Endodermal cell (in vitro differentiated cells): Measurements from ENCODE around the gene MPPED2. TPM values are rescaled to one million over a fixed set of nuclear protein-coding genes. Genes with fewer than 3 reads are reported as not detected.
A peak's percentile ranks its signal among the peaks of the same experiment; 100 is the strongest.

Source experiments
- DNase-seq: peaks from one replicate; pipeline ENCODE4 v3.0.0-alpha.2; 2017
- H3K27ac ChIP-seq: 2 replicates; pipeline ENCODE4 v1.5.1; 2013; ENCODE audit warnings: mild to moderate bottlenecking, low read depth, low read length, moderate library complexity
- H3K27me3 ChIP-seq: 2 replicates; pipeline ENCODE4 v1.6.1; 2013; ENCODE audit warnings: mild to moderate bottlenecking, low read length, moderate library complexity; ENCODE audit not compliant: insufficient read depth, control insufficient read depth, poor library complexity, severe bottlenecking
- H3K36me3 ChIP-seq: 2 replicates; pipeline ENCODE4 v1.7.0; 2013; ENCODE audit warnings: mild to moderate bottlenecking, low read length, moderate library complexity; ENCODE audit not compliant: control insufficient read depth, insufficient read depth
- H3K4me1 ChIP-seq: one replicate; pipeline ENCODE4 v1.7.0; 2013; ENCODE audit warnings: low read length; ENCODE audit not compliant: control insufficient read depth, insufficient read depth
- H3K4me3 ChIP-seq: 2 replicates; pipeline ENCODE4 v1.5.1; 2013; ENCODE audit warnings: mild to moderate bottlenecking, low read length, moderate library complexity
- H3K9ac ChIP-seq: 2 replicates; pipeline ENCODE4 v1.6.1; 2013; ENCODE audit warnings: mild to moderate bottlenecking, low read length, moderate library complexity; ENCODE audit not compliant: poor library complexity, severe bottlenecking; ENCODE audit errors: extremely low read depth
- H3K9me3 ChIP-seq: 2 replicates; pipeline ENCODE4 v1.6.1; 2013; ENCODE audit warnings: mild to moderate bottlenecking, low read length, moderate library complexity; ENCODE audit not compliant: control insufficient read depth
- H3K27ac Mint-ChIP-seq: 2 replicates; pipeline ENCODE4 v1.8.0; 2020; ENCODE audit warnings: mixed read lengths
- H3K27me3 Mint-ChIP-seq: 2 replicates; pipeline ENCODE4 v1.8.0; 2021; ENCODE audit warnings: mild to moderate bottlenecking, mixed read lengths; ENCODE audit not compliant: insufficient read depth
- H3K36me3 Mint-ChIP-seq: 2 replicates; pipeline ENCODE4 v1.8.0; 2020; ENCODE audit warnings: low read depth, mixed read lengths
- H3K4me1 Mint-ChIP-seq: 2 replicates; pipeline ENCODE4 v1.8.0; 2020; ENCODE audit warnings: mixed read lengths
- H3K4me3 Mint-ChIP-seq: 2 replicates; pipeline ENCODE4 v1.8.0; 2020; ENCODE audit warnings: mild to moderate bottlenecking, moderate library complexity, mixed read lengths
- H3K9me3 Mint-ChIP-seq: 2 replicates; pipeline ENCODE4 v1.8.0; 2020; ENCODE audit warnings: mild to moderate bottlenecking, mixed read lengths
- WGBS, 2 experiments: methylation state at CpG; one replicate each; pipeline versions ENCODE4 v1.1.5 to v1.1.7; 2013; ENCODE audit warnings: missing lambda C conversion rate in 2 of 2, mixed read lengths in 1 of 2; ENCODE audit not compliant: insufficient coverage in 1 of 2, insufficient read length in 1 of 2; 5-methylcytosine and 5-hydroxymethylcytosine counted together
- total RNA-seq, 2 donors: library from RNA; stranded (reverse); fragmentation: NEBNext Ultra II Directional in 1 of 2; extraction: Animal tissue kit (Norgen Biotek cat#: 25700) in 1 of 2; gene quantifications; 2 replicates in 1 of 2; 3 replicates in 1 of 2; pipeline ENCODE4 v1.2.1, GENCODE V29; 2021
- TF ChIP-seq, protein P1 (sequence below): fragments of 200-600 bp; sonication (generic); conservative IDR thresholded peaks from 2 replicates; pipeline ENCODE4 v1.5.0; 2021; ENCODE audit warnings: antibody characterized with exemption, mild to moderate bottlenecking

Gene MPPED2
- total RNA-seq, 2 donors from 2014 or later = 1.5 to 16.4 TPM

DNA sequence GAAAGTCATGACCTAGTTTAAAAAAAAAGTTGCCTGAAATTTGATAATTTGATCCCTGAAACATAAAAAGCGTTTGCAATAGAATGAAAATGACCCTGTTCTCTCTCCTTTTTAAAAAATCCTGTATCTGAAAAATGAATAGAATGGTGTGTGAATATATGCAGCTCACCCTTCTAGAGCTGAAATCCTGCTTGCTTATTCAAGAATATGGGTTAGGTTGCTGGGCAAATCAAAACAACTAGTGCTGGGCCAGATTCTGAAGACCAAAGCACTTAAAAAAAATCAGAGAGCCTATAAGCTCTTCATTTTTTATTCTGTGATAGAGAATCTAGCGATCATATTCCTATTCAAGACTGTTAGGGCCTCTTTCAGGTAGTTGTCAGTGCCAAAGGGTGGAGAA, 131.6 kb downstream of the MPPED2 start:
- no peak overlapping the region for H3K9ac ChIP-seq
- H3K9me3 Mint-ChIP-seq = peaks cover 18% of the 10 kb centered on the region
- H3K4me1 Mint-ChIP-seq = peaks cover 23% of the 10 kb centered on the region
- peaks cover 16% of the 10 kb centered on the region for H3K27me3 ChIP-seq
- H3K4me3 Mint-ChIP-seq = no peak overlapping the region
- TF ChIP-seq, protein P1, sequence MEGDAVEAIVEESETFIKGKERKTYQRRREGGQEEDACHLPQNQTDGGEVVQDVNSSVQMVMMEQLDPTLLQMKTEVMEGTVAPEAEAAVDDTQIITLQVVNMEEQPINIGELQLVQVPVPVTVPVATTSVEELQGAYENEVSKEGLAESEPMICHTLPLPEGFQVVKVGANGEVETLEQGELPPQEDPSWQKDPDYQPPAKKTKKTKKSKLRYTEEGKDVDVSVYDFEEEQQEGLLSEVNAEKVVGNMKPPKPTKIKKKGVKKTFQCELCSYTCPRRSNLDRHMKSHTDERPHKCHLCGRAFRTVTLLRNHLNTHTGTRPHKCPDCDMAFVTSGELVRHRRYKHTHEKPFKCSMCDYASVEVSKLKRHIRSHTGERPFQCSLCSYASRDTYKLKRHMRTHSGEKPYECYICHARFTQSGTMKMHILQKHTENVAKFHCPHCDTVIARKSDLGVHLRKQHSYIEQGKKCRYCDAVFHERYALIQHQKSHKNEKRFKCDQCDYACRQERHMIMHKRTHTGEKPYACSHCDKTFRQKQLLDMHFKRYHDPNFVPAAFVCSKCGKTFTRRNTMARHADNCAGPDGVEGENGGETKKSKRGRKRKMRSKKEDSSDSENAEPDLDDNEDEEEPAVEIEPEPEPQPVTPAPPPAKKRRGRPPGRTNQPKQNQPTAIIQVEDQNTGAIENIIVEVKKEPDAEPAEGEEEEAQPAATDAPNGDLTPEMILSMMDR = no peak
- WGBS, 2 experiments = 94% methylated on average over 2 of the region's 2 CpGs; no CpG with 5 or more reads in 1 of the 2 experiments
- H3K36me3 ChIP-seq = no peaks in the 10 kb centered on the region
- H3K36me3 Mint-ChIP-seq = peaks cover 8% of the 10 kb centered on the region
- no peak overlapping the region for H3K27ac Mint-ChIP-seq
- peaks cover 19% of the 10 kb centered on the region for H3K9me3 ChIP-seq
- H3K27ac ChIP-seq = no peak overlapping the region
- peaks cover 42% of the 10 kb centered on the region for H3K27me3 Mint-ChIP-seq
- H3K4me1 ChIP-seq = peaks cover 10% of the 10 kb centered on the region
- DNase-seq = no peak
- no peak overlapping the region for H3K4me3 ChIP-seq

DNA sequence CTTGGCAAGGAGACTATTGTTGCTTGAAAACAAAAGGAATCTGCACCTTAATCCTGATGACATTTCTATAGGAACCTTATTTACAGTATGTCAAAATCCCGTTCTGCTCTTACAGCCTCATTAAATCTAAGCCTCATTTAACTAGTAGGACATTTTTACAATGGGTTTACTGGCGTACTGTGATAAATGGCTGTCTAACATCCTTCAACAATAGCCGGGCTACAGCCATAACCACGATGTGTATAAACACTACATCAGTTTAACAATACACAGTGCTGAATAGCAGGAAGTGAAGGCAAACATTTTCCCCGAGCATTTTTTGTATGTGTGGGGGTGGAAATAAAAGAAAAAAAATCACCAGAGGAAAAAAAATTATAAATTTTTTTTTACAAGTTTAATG, 132.0 kb downstream of the MPPED2 start:
- H3K9ac ChIP-seq = no peak overlapping the region
- DNase-seq = no peak
- peaks cover 12% of the 10 kb centered on the region for H3K4me1 ChIP-seq
- peaks cover 19% of the 10 kb centered on the region for H3K9me3 ChIP-seq
- peak overlapping the region; percentile 27 for H3K4me3 ChIP-seq
- no peak overlapping the region for H3K27ac ChIP-seq
- Mint-ChIP-seq H3K4me3 (no peak overlapping the region), H3K27me3 (peaks cover 46% of the 10 kb centered on the region), H3K9me3 (peaks cover 18% of the 10 kb centered on the region), H3K27ac (no peak overlapping the region), H3K4me1 (peaks cover 28% of the 10 kb centered on the region), H3K36me3 (peaks cover 8% of the 10 kb centered on the region)
- TF ChIP-seq, protein P1 = no peak
- H3K27me3 ChIP-seq = peaks cover 16% of the 10 kb centered on the region
- H3K36me3 ChIP-seq = no peaks in the 10 kb centered on the region
- WGBS, 2 experiments = 77 to 93% methylated on average over 3 of the region's 5 CpGs

DNA sequence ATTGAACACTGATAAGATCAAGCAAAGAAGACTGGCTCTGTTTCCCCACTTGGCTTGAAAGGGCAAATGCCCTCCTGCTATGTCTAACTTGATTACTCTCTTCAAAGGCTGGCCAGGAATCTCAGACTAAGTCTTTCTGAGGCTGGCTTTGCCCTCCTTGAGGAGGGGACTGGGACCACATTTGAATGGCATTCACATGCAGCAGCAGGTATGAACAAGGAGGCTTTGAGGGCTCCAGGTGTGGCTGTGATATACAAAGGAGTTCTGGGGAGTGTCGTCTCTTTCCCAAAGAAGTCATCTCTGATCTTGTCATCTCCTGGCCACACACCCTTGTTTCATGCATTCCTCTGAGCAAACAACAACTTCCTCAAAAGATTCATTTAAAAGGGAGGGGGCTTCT, 132.4 kb downstream of the MPPED2 start:
- peak; percentile 61 for DNase-seq
- Histone ChIP-seq H3K4me3 (peak overlapping the region; percentile 27), H3K4me1 (peaks cover 12% of the 10 kb centered on the region), H3K27me3 (peaks cover 16% of the 10 kb centered on the region), H3K36me3 (no peaks in the 10 kb centered on the region), H3K9ac (no peak overlapping the region), H3K9me3 (peaks cover 19% of the 10 kb centered on the region), H3K27ac (no peak overlapping the region)
- 67% methylated on average over 1 of the region's 1 CpG; no CpG with 5 or more reads in 1 of the 2 experiments for WGBS, 2 experiments
- peaks cover 50% of the 10 kb centered on the region for H3K27me3 Mint-ChIP-seq
- TF ChIP-seq, protein P1 = no peak
- no peak overlapping the region for H3K27ac Mint-ChIP-seq
- H3K36me3 Mint-ChIP-seq = peaks cover 8% of the 10 kb centered on the region
- H3K4me3 Mint-ChIP-seq = no peak overlapping the region
- H3K4me1 Mint-ChIP-seq = peaks cover 31% of the 10 kb centered on the region
- H3K9me3 Mint-ChIP-seq = peaks cover 18% of the 10 kb centered on the region
